Astrocyte of the cerebellum (primary cell): ENCODE measurements around the gene NEO1.

Experiments
- DNase-seq: peaks from one replicate; pipeline ENCODE4 v3.0.0-alpha.2; 2011; ENCODE audit warnings: low read depth
- H3K4me3 ChIP-seq: 2 replicates; pipeline ENCODE4 v1.5.1; 2011; ENCODE audit warnings: mild to moderate bottlenecking, low read depth, low read length, moderate library complexity
- CTCF ChIP-seq: IDR thresholded peaks from 2 replicates; pipeline ENCODE4 v1.5.1; 2012; ENCODE audit warnings: low read length, low read depth, moderate library complexity, mild to moderate bottlenecking; ENCODE audit errors: missing control alignments
- in situ Hi-C: cut with HindIII; loops from 2 replicates; pipeline ENCODE4 v1.10.0; 2017; ENCODE audit warnings: low sequenced_read_pairs

NEO1 gene

GRCh38 chr15:73168487-73168886, 116.2 kb downstream of the NEO1 start:
- no peak for DNase-seq
- no peak for TF ChIP-seq CTCF
- in situ Hi-C loops: no loop called here
- H3K4me3 ChIP-seq: no peak overlapping the region

DNA sequence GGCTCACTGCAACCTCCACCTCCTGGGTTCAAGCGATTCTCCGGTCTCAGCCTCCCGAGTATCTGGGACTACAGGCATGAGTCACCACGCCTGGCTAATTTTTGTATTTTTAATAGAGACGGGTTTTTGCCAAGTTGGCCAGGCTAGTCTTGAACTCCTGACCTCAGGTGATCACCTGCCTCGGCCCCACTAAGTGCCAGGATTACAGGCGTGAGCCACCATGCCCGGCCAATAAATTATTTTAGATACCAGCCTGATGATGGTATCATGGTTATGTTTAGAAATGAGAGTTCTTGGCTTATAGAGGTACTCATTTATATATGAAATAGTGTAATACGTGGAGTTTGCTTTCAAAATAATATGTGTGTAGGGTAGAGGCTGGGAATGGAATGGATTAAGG, 119.4 kb downstream of the NEO1 start:
- in situ Hi-C loops: no loop called here
- no peak for TF ChIP-seq CTCF
- DNase-seq: no peak
- no peak overlapping the region for H3K4me3 ChIP-seq

DNA sequence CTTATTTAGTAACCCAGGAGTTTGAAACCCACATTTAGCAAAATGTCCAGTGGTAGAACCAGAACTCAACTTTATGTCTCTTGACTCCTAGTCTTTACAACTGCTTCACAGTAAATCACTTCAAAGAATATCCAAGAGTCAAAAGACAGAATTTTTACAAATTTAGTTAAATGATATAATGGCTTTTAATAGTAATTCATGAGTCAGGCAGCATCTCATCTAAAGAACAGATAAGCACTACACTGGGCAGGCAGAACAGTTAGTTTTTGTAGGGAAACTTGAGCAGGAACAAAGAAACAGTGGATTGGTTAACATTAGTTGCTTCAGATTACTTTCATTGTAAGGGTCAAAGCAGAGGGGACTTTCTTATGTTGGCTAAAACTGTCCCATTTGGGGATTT, 120.2 kb downstream of the NEO1 start:
- no peak overlapping the region for H3K4me3 ChIP-seq
- no peak for DNase-seq
- no peak for TF ChIP-seq CTCF
- in situ Hi-C loops: no loop called here

GRCh38 chr15:73174171-73174570, 121.9 kb downstream of the NEO1 start:
- in situ Hi-C loops: no loop called here
- H3K4me3 ChIP-seq: no peak overlapping the region
- no peak for TF ChIP-seq CTCF
- DNase-seq: no peak

- TF ChIP-seq CTCF: no peak
- no peak for DNase-seq
- H3K4me3 ChIP-seq: no peak overlapping the region
- in situ Hi-C loops: no loop called here
Observed at GRCh38 chr15:73175382-73175781, 123.1 kb downstream of the NEO1 start.

DNA sequence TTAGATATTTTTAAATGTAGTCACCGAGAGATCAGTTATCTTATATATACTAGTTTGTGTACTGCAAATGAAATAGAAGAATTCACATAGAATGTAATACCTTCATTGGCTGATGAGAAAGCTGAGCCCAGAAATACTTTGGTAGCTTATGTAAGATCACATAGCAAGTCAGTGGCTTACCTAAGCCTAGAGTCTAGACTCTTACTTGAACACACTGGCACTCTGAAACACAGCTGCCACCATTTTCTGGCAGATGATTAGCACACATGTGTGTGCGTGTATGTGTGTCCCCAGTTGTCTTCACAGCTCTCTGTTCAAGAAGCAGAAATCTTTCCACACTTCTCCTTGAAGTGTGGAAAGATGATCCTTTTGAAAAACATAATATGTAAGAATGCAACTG, 124.3 kb downstream of the NEO1 start:
- in situ Hi-C loops: no loop called here
- no peak overlapping the region for H3K4me3 ChIP-seq
- TF ChIP-seq CTCF: no peak
- DNase-seq: no peak

DNA sequence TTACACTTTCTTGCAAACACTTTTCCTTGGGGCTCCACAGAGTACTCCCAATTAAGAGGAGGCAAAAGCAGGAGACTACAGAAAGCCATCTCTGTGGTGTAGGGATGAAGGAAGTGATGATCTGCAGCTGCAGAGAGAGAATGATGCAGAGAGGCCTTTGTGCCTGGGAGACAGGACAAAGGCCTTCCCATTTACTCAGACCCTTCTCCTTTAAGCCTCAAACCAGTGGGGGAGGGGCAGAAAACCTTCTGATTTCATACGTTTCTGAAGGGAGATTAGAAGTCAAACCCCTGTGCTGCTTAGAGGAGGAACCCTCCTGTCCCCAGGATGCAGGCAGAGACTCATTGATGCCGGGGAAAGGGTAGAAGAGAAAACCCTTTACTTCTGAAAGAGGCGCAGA, 130.8 kb downstream of the NEO1 start:
- H3K4me3 ChIP-seq: no peak overlapping the region
- TF ChIP-seq CTCF: no peak
- no peak for DNase-seq
- in situ Hi-C loops: no loop called here
